Measurements from ENCODE around the gene PCLO. TPM values are rescaled to one million over a fixed set of nuclear protein-coding genes. Genes with fewer than 3 reads are reported as not detected.

Gene PCLO
- total and polyA plus RNA-seq, 2 of the 4 experiments (the other 2 are of a cell fraction) = under 0.01 to 0.05 TPM

DNA sequence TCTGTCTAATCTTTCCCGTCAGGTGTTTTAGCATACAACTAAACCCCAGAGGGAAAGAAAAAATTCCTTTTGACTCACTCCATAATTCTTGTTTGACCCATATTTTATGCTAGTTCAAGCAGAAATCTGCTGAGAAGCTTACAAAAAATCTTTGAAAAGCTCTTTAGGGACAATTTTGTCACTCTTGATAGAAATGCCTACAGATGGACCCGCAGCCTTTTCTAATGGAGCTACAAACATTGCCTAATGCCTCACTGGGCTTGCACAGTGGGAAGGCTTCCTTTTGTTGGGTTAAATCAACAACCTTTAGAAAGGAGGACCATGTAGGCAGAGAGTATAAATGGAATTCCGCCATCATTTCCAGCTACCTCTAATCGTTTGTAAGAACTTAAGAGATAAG lies 344.5 kb downstream of the PCLO start:
- H3K14ac ChIP-seq (replicated peaks; ENCODE audit: low read depth, low read length) = no peak overlapping the region
- ChIA-PET POLR2A (ENCODE audit: unreplicated experiment) (interaction anchor here (0.6 kb wide), 1 partner anchor 13 kb away, joined by 3 read pairs; no protein-coding TSS in a partner anchor), CTCF (no interaction called here)
- H2AK9ac ChIP-seq (replicated peaks; ENCODE audit: low read depth, low read length, poor library complexity) = no peak overlapping the region
- H3K9ac ChIP-seq (ENCODE audit: low read depth, low read length) = no peak overlapping the region
- no peaks in the 10 kb centered on the region for H4K20me1 ChIP-seq (ENCODE audit: insufficient read depth, low read length)
- ATAC-seq (ENCODE audit: low read depth) (no peak), DNase-seq (no peak)
- no peak overlapping the region for H2BK120ac ChIP-seq (ENCODE audit: low read depth, low read length)
- no peak overlapping the region for H4K8ac ChIP-seq (ENCODE audit: low read depth in 2 of 2, low read length in 2 of 2)
- H3K27ac ChIP-seq (ENCODE audit: insufficient read depth, low read length) = no peak overlapping the region
- dilution Hi-C loops (cut with HindIII; ENCODE audit: low sequenced_read_pairs, unreplicated experiment) (no loop called here), in situ Hi-C loops (cut with MboI; ENCODE audit: low sequenced_read_pairs) (no loop called here), intact Hi-C loops (cut with micrococcal nuclease) (loop anchor here (10.0 kb wide), 1 partner anchor 547 kb away; no protein-coding TSS in a partner anchor)
- TF ChIP-seq MXI1 (IDR thresholded peaks at IDR 0.05; ENCODE audit: borderline replicate concordance, low read depth, low read length) (no peak), SMC3 (IDR thresholded peaks at IDR 0.05; ENCODE audit: low read depth, low read length) (no peak), MAZ (IDR thresholded peaks at IDR 0.05; ENCODE audit: borderline replicate concordance, low read depth, low read length) (no peak), NFE2L2 (IDR thresholded peaks at IDR 0.05; ENCODE audit: low read depth, low read length) (no peak), RAD21 (IDR thresholded peaks at IDR 0.05; ENCODE audit: low read length) (no peak), FOS (IDR thresholded peaks at IDR 0.05; ENCODE audit: low read depth, low read length) (no peak), MAFK (IDR thresholded peaks at IDR 0.05; ENCODE audit: low read depth, low read length) (no peak), BHLHE40 (IDR thresholded peaks at IDR 0.05; ENCODE audit: low read depth, low read length) (no peak), CHD1 (IDR thresholded peaks at IDR 0.05; ENCODE audit: low read depth, low read length) (no peak), RCOR1 (IDR thresholded peaks at IDR 0.05; ENCODE audit: insufficient replicate concordance, low read length) (no peak), POLR2A (IDR thresholded peaks at IDR 0.05; ENCODE audit: low read depth, low read length) (no peak)
- TF ChIP-seq, protein P1, sequence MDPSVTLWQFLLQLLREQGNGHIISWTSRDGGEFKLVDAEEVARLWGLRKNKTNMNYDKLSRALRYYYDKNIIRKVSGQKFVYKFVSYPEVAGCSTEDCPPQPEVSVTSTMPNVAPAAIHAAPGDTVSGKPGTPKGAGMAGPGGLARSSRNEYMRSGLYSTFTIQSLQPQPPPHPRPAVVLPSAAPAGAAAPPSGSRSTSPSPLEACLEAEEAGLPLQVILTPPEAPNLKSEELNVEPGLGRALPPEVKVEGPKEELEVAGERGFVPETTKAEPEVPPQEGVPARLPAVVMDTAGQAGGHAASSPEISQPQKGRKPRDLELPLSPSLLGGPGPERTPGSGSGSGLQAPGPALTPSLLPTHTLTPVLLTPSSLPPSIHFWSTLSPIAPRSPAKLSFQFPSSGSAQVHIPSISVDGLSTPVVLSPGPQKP (IDR thresholded peaks at IDR 0.05; ENCODE audit: borderline replicate concordance, low read depth, low read length) = no peak
- TF ChIP-seq, protein P2, sequence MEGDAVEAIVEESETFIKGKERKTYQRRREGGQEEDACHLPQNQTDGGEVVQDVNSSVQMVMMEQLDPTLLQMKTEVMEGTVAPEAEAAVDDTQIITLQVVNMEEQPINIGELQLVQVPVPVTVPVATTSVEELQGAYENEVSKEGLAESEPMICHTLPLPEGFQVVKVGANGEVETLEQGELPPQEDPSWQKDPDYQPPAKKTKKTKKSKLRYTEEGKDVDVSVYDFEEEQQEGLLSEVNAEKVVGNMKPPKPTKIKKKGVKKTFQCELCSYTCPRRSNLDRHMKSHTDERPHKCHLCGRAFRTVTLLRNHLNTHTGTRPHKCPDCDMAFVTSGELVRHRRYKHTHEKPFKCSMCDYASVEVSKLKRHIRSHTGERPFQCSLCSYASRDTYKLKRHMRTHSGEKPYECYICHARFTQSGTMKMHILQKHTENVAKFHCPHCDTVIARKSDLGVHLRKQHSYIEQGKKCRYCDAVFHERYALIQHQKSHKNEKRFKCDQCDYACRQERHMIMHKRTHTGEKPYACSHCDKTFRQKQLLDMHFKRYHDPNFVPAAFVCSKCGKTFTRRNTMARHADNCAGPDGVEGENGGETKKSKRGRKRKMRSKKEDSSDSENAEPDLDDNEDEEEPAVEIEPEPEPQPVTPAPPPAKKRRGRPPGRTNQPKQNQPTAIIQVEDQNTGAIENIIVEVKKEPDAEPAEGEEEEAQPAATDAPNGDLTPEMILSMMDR (conservative IDR thresholded peaks at IDR 0.05; ENCODE audit: low read depth, low read length) = no peak
- no peak overlapping the region for H3K56ac ChIP-seq (ENCODE audit: extremely low read depth, insufficient read depth, low read length)
- no peaks in the 10 kb centered on the region for H3K9me1 ChIP-seq (ENCODE audit: insufficient read depth, low read length)
- no CpG with 5 or more reads among the region's 4 CpGs for WGBS, 2 experiments (ENCODE audit: extremely low coverage in 2 of 2, insufficient read length in 1 of 2)
- H3K79me1 ChIP-seq (ENCODE audit: low read depth in 1 of 2, low read length in 2 of 2) = no peaks in the 10 kb centered on the region
- H3K18ac ChIP-seq (ENCODE audit: low read depth, low read length) = no peak overlapping the region
- no peak overlapping the region for H4K91ac ChIP-seq (ENCODE audit: insufficient read depth, low read depth, low read length)
- H3K9me3 ChIP-seq (ENCODE audit: control insufficient read depth, insufficient read depth, low read length) = no peaks in the 10 kb centered on the region
- H3K36me3 ChIP-seq (ENCODE audit: control insufficient read depth, insufficient read depth, low read length) = no peaks in the 10 kb centered on the region
- no peak overlapping the region for H3K4me2 ChIP-seq (ENCODE audit: low read depth, low read length)
- H4K5ac ChIP-seq (ENCODE audit: low read depth, low read length) = no peak overlapping the region
- H3K4me1 ChIP-seq (ENCODE audit: control insufficient read depth, insufficient read depth, low read length) = no peaks in the 10 kb centered on the region
- no peak overlapping the region for H3K23ac ChIP-seq (ENCODE audit: low read depth, low read length)
- no peak overlapping the region for H2BK20ac ChIP-seq (ENCODE audit: low read depth, low read length)
- no peak overlapping the region for H3K4ac ChIP-seq (ENCODE audit: low read depth, low read length)
- no peaks in the 10 kb centered on the region; the same call in 1 of the 2 replicates for H3K27me3 ChIP-seq (ENCODE audit: control insufficient read depth, insufficient read depth, low read length)
- no TSS peak for BruUV-seq (replicated peaks)
- H2AK5ac ChIP-seq (ENCODE audit: low read depth, low read length) = no peak overlapping the region
- no peak overlapping the region for H2BK15ac ChIP-seq (ENCODE audit: low read depth, low read length)
- no peak overlapping the region for H3K4me3 ChIP-seq (ENCODE audit: insufficient read depth, low read depth, low read length)
- no peak overlapping the region for H2AFZ ChIP-seq (replicated peaks; ENCODE audit: low read length, poor library complexity)
- H2BK5ac ChIP-seq (ENCODE audit: low read depth, low read length, poor library complexity, severe bottlenecking) = no peak overlapping the region
